Measurements from ENCODE around the gene MAP2.

MAP2 gene

DNA sequence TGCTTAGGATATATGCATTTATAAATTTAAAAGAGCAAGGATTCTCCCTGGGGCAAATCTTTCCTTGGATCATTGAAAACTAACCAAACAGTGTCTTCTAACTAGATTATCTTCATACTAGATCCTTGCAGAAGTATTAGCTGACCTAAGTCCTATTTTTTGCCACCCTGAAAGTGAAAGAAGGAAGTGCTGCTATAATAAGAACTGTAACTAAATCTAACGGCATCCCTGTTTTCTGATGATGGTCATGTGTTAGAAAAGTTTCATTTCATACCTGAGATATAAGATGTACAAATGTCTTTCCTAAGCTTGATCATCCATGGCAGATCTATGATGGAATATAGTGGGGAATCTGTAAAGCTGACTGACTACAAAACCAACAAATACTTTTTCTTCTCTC lies 102.7 kb downstream of the MAP2 start:
- TF ChIP-seq, protein P1, sequence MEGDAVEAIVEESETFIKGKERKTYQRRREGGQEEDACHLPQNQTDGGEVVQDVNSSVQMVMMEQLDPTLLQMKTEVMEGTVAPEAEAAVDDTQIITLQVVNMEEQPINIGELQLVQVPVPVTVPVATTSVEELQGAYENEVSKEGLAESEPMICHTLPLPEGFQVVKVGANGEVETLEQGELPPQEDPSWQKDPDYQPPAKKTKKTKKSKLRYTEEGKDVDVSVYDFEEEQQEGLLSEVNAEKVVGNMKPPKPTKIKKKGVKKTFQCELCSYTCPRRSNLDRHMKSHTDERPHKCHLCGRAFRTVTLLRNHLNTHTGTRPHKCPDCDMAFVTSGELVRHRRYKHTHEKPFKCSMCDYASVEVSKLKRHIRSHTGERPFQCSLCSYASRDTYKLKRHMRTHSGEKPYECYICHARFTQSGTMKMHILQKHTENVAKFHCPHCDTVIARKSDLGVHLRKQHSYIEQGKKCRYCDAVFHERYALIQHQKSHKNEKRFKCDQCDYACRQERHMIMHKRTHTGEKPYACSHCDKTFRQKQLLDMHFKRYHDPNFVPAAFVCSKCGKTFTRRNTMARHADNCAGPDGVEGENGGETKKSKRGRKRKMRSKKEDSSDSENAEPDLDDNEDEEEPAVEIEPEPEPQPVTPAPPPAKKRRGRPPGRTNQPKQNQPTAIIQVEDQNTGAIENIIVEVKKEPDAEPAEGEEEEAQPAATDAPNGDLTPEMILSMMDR (IDR thresholded peaks at IDR 0.05; ENCODE audit: low read depth, low read length), result no peak
- DNase-seq (ENCODE audit: low read depth, low spot score), result peak; percentile 35
- in situ Hi-C loops (cut with HindIII; ENCODE audit: low sequenced_read_pairs), result no loop called here
- peak overlapping the region; percentile 4 for H3K4me3 ChIP-seq (ENCODE audit: low read depth, low read length)

DNA sequence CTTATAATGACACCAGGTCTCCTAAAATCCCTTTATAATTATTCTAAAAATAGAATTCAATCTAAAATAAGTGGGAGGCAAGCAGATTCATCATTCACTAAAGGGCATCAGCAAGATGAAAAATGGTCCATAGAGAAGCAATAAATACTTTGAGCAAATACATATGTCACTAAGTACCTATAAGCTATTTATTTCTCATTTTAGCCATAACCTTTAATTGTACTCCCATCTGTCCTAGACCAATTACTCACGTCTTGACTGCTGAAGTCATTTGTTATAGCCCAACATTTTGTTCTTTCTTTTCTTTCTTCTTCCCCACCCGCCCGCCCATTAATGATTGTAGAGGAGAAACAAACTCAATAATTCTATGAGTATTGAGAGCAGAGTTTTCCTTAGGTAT lies 105.7 kb downstream of the MAP2 start:
- H3K4me3 ChIP-seq (ENCODE audit: low read depth, low read length), result no peak overlapping the region
- in situ Hi-C loops (cut with HindIII; ENCODE audit: low sequenced_read_pairs), result no loop called here
- TF ChIP-seq, protein P1 (IDR thresholded peaks at IDR 0.05; ENCODE audit: low read depth, low read length), result no peak
- DNase-seq (ENCODE audit: low read depth, low spot score), result no peak

DNA sequence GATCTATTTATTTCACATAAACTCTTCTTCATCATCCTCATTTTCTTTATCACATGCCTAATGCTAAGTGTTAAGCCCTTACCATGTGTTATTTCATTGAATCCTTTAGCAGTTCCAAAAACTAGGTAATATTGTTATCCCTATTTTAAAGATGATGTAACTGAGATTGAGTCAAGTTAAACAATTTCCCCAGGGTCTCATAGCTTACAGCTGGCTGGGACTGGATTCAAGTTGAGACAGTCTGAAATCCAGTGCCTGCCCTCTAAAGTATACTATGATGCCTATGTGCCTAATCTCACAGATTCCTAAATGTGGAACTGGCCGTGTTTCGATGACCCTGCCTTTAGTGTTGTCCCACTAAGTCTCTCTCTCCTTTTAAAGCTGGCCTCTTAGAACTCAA lies 108.5 kb downstream of the MAP2 start:
- in situ Hi-C loops (cut with HindIII; ENCODE audit: low sequenced_read_pairs), result no loop called here
- TF ChIP-seq, protein P1 (IDR thresholded peaks at IDR 0.05; ENCODE audit: low read depth, low read length), result no peak
- H3K4me3 ChIP-seq (ENCODE audit: low read depth, low read length), result no peak overlapping the region
- no peak for DNase-seq (ENCODE audit: low read depth, low spot score)

DNA sequence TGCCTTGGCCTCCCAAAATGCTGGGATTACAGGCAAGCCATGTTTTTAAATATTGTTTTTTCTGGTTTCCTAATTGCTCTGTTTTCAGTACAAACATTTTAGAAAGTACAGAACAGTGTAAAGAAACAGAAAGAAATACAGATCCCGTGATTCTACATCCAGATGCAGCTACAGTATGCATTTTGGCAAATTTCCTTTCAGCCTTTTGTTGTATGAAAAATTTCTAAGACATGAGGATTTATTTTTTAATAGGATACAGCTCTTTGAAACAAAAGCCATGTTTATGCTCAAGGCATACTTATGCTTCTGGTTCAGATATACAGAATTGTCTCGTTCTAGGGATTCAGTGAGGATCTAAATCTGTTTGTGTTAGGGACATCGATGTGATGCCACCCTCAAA lies 109.5 kb downstream of the MAP2 start:
- TF ChIP-seq, protein P1 (IDR thresholded peaks at IDR 0.05; ENCODE audit: low read depth, low read length), result no peak
- DNase-seq (ENCODE audit: low read depth, low spot score), result no peak
- in situ Hi-C loops (cut with HindIII; ENCODE audit: low sequenced_read_pairs), result no loop called here
- no peak overlapping the region for H3K4me3 ChIP-seq (ENCODE audit: low read depth, low read length)

DNA sequence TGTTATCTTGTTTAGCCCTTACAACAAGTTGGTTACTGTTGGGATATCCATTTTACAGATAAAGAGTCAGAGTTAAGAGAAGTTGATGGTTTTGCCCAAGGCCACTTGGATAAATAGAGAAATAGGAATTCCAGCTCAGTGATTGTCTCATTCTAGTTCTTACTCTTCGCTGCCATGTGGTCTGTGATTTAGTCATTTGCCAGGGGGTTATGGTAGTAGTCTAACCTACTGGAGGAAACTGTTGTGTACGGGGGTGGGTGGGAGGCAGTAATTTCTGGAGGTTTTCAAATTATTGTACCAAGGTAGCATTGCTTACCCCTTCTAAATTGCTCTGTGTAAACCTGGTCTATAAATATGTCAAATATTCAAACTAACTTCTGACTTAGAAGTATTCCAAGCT lies 110.4 kb downstream of the MAP2 start:
- no peak for DNase-seq (ENCODE audit: low read depth, low spot score)
- in situ Hi-C loops (cut with HindIII; ENCODE audit: low sequenced_read_pairs), result no loop called here
- TF ChIP-seq, protein P1 (IDR thresholded peaks at IDR 0.05; ENCODE audit: low read depth, low read length), result no peak
- no peak overlapping the region for H3K4me3 ChIP-seq (ENCODE audit: low read depth, low read length)

DNA sequence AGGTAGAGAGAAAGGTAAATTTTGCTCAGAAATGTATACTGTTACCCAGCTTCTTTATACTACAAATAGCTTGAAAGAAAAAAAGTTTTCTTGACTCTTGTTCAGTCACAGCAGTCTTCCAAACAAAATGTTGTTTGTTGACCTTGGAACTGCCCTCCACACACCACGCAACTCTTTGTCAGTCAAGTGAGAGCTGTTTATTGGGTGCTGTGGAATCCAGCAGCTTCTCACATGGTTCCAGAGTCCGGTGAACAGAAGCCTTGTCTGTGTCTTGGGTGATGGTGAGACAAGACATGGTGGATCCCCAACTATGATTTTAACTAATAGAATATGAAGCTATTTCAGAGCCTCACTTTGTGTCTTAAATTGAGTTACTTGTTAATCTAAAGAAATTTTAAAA lies 112.5 kb downstream of the MAP2 start:
- in situ Hi-C loops (cut with HindIII; ENCODE audit: low sequenced_read_pairs), result no loop called here
- DNase-seq (ENCODE audit: low read depth, low spot score), result no peak
- H3K4me3 ChIP-seq (ENCODE audit: low read depth, low read length), result no peak overlapping the region
- TF ChIP-seq, protein P1 (IDR thresholded peaks at IDR 0.05; ENCODE audit: low read depth, low read length), result no peak

DNA sequence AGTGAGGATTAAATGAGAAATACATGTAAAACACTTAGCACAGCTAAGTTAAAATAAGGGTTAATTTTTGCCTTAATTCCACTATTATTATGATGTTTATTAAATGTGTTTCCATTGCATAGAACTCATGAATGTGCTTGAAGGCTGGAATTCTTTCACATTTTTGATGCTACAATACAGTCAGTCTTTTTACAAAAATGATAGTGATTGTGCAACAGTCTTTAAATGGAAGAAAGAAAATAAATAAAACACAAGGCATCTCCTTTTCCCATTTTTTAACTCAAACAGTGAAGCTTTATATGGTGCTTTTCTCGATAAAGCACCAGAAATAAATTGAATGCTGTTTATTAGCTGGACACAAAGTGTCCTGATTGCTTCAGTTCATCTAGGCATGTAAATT lies 123.9 kb downstream of the MAP2 start:
- TF ChIP-seq, protein P1 (IDR thresholded peaks at IDR 0.05; ENCODE audit: low read depth, low read length), result no peak
- H3K4me3 ChIP-seq (ENCODE audit: low read depth, low read length), result no peak overlapping the region
- no peak for DNase-seq (ENCODE audit: low read depth, low spot score)
- in situ Hi-C loops (cut with HindIII; ENCODE audit: low sequenced_read_pairs), result no loop called here

Measured in astrocyte of the spinal cord (primary cell).